CD4-positive, alpha-beta T cell (primary cell): Measurements from ENCODE around the gene MSANTD1. TPM values are rescaled to one million over a fixed set of nuclear protein-coding genes. Genes with fewer than 3 reads are reported as not detected.

Source experiments
- ATAC-seq: fragments of 200-7000 bp; cut with Tn5 transposase; one replicate; pipeline ENCODE4 v1.10.0; 2022; ENCODE audit warnings: mild to moderate bottlenecking; ENCODE audit not compliant: poor library complexity
- CTCF ChIA-PET: fragments of 350-600 bp; sonication (Branson Sonifier 250); formaldehyde crosslinking; loops from one replicate; lab custom pipeline; 2021; ENCODE audit warnings: antibody characterized with exemption, inconsistent platforms; lab: Charles Lee
- POLR2A ChIA-PET: fragments of 350-600 bp; sonication (Branson Sonifier 250); formaldehyde crosslinking; loops from one replicate; lab custom pipeline; 2021; ENCODE audit warnings: antibody characterized with exemption, inconsistent platforms; lab: Charles Lee
- DNase-seq, 14 experiments: peaks; one replicate each; pipeline ENCODE4 v3.0.0-alpha.2; 2013 to 2020; ENCODE audit warnings: mixed read lengths in 2 of 14
- H3K27ac ChIP-seq, 2 donors: one replicate each; pipeline versions ENCODE4 v1.5.1 to v1.7.0; 2013; ENCODE audit warnings: low read length in 2 of 2, low read depth in 1 of 2, mild to moderate bottlenecking in 1 of 2
- H3K27me3 ChIP-seq, 2 experiments: 1 replicate in 1 of 2; 2 replicates in 1 of 2; pipeline versions ENCODE4 v1.6.1 to v1.7.0; 2013; ENCODE audit warnings: low read length in 2 of 2, control low read depth in 1 of 2, mild to moderate bottlenecking in 1 of 2, moderate library complexity in 1 of 2; ENCODE audit not compliant: insufficient read depth in 2 of 2, control insufficient read depth in 1 of 2
- H3K36me3 ChIP-seq: one replicate; pipeline ENCODE4 v1.6.1; 2013; ENCODE audit warnings: low read length, control low read depth; ENCODE audit not compliant: insufficient read depth
- H3K4me1 ChIP-seq: one replicate; pipeline ENCODE4 v1.6.1; 2013; ENCODE audit warnings: low read length, control low read depth; ENCODE audit not compliant: insufficient read depth
- H3K4me3 ChIP-seq: one replicate; pipeline ENCODE4 v1.5.1; 2013; ENCODE audit warnings: mild to moderate bottlenecking, low read length, moderate library complexity
- H3K9me3 ChIP-seq, 2 experiments: 1 replicate in 1 of 2; 2 replicates in 1 of 2; pipeline versions ENCODE4 v1.6.1 to v1.7.0; 2013; ENCODE audit warnings: low read length in 2 of 2, mild to moderate bottlenecking in 2 of 2, control low read depth in 1 of 2, moderate library complexity in 1 of 2; ENCODE audit not compliant: control insufficient read depth in 1 of 2, insufficient read depth in 1 of 2
- H3K27ac Mint-ChIP-seq: one replicate; pipeline ENCODE4 v1.8.0; 2020; ENCODE audit warnings: mixed read lengths
- H3K27me3 Mint-ChIP-seq: one replicate; pipeline ENCODE4 v1.8.0; 2021; ENCODE audit warnings: mixed read lengths
- H3K36me3 Mint-ChIP-seq: one replicate; pipeline ENCODE4 v1.8.0; 2021; ENCODE audit warnings: low read depth, mixed read lengths
- H3K4me1 Mint-ChIP-seq: one replicate; pipeline ENCODE4 v1.8.0; 2021; ENCODE audit warnings: low read depth, mixed read lengths
- H3K4me3 Mint-ChIP-seq: one replicate; pipeline ENCODE4 v1.8.0; 2020; ENCODE audit warnings: mild to moderate bottlenecking, mixed read lengths
- H3K9me3 Mint-ChIP-seq: one replicate; pipeline ENCODE4 v1.8.0; 2020; ENCODE audit warnings: mixed read lengths
- CTCF ChIP-seq: fragments of 200-600 bp; IDR thresholded peaks from one replicate; pipeline ENCODE4 v1.8.0; 2022; ENCODE audit warnings: antibody characterized with exemption, mild to moderate bottlenecking
- intact Hi-C, 2 experiments: fragments of 100-400 bp; cut with DNase I in 1 of 2; cut with micrococcal nuclease in 1 of 2; formaldehyde crosslinking; loops; one replicate each; pipeline versions ENCODE4 v1.15.1 to v1.9.0; 2023 to 2025; cut with DNase I, micrococcal nuclease
- total RNA-seq, 174 experiments: library from RNA in 2 of 174; stranded (reverse) in 2 of 174; gene quantifications; one replicate each; pipeline ENCODE4 v1.2.3 and lab custom pipeline; 2021 to 2026

The MSANTD1 gene
- total RNA-seq, 2 experiments from 2014 or later, result 0.67 to 0.74 TPM

GRCh38 chr4:3283916-3284315, 35.0 kb downstream of the MSANTD1 start:
- Mint-ChIP-seq H3K9me3 (no peaks in the 10 kb centered on the region), H3K36me3 (no peaks in the 10 kb centered on the region), H3K4me1 (no peaks in the 10 kb centered on the region), H3K27ac (no peak overlapping the region), H3K4me3 (no peak overlapping the region), H3K27me3 (peaks cover 18% of the 10 kb centered on the region)
- Histone ChIP-seq H3K4me1 (peaks cover 10% of the 10 kb centered on the region), H3K9me3 (peaks cover 0 to 14% of the 10 kb centered on the region in 2 experiments), H3K27me3 (peaks cover 12 to 20% of the 10 kb centered on the region in 2 experiments), H3K4me3 (no peak overlapping the region), H3K27ac (no peak overlapping the region), H3K36me3 (no peaks in the 10 kb centered on the region)
- TF ChIP-seq CTCF, result no peak
- intact Hi-C loops, result no loop called here
- DNase-seq (no peak), ATAC-seq (no peak)
- ChIA-PET CTCF (no interaction called here), POLR2A (no interaction called here)

- H3K36me3 ChIP-seq, result no peaks in the 10 kb centered on the region
- peaks cover 12 to 20% of the 10 kb centered on the region in 2 experiments for H3K27me3 ChIP-seq
- CTCF ChIA-PET, result interaction anchor here (0.7 kb wide), 1 partner anchor 59 kb away, joined by 3 read pairs; no protein-coding TSS in a partner anchor
- H3K4me3 Mint-ChIP-seq, result no peak overlapping the region
- H3K27ac ChIP-seq, result no peak overlapping the region
- H3K36me3 Mint-ChIP-seq, result no peaks in the 10 kb centered on the region
- H3K9me3 ChIP-seq, result peaks cover 0 to 14% of the 10 kb centered on the region in 2 experiments
- intact Hi-C loops, result no loop called here
- H3K4me1 Mint-ChIP-seq, result peaks cover under 1% of the 10 kb centered on the region
- DNase-seq, result no peak
- TF ChIP-seq CTCF, result no peak
- POLR2A ChIA-PET, result no interaction called here
- peaks cover 22% of the 10 kb centered on the region for H3K27me3 Mint-ChIP-seq
- no peak overlapping the region for H3K4me3 ChIP-seq
- no peak for ATAC-seq
- H3K27ac Mint-ChIP-seq, result no peak overlapping the region
- H3K9me3 Mint-ChIP-seq, result no peaks in the 10 kb centered on the region
- H3K4me1 ChIP-seq, result peaks cover 10% of the 10 kb centered on the region
Observed at GRCh38 chr4:3284734-3285557, 36.0 kb downstream of the MSANTD1 start.

GRCh38 chr4:3285558-3286334, 36.8 kb downstream of the MSANTD1 start:
- Mint-ChIP-seq H3K27ac (no peak overlapping the region), H3K9me3 (no peaks in the 10 kb centered on the region), H3K36me3 (no peaks in the 10 kb centered on the region), H3K4me1 (peaks cover 7% of the 10 kb centered on the region), H3K27me3 (peaks cover 28% of the 10 kb centered on the region), H3K4me3 (no peak overlapping the region)
- no peak overlapping the region for H3K4me3 ChIP-seq
- no peaks in the 10 kb centered on the region for H3K36me3 ChIP-seq
- peaks cover 10% of the 10 kb centered on the region for H3K4me1 ChIP-seq
- H3K9me3 ChIP-seq, result peaks cover 0 to 14% of the 10 kb centered on the region in 2 experiments
- no peak for TF ChIP-seq CTCF
- POLR2A ChIA-PET, result no interaction called here
- peak in 1 of 14 experiments; percentile 64 for DNase-seq
- no peak overlapping the region for H3K27ac ChIP-seq
- ATAC-seq, result no peak
- H3K27me3 ChIP-seq, result peaks cover 12 to 21% of the 10 kb centered on the region in 2 experiments
- CTCF ChIA-PET, result no interaction called here
- intact Hi-C loops, result no loop called here
